ENCODE results near the gene XPO6. TPM values are rescaled to one million over a fixed set of nuclear protein-coding genes. Genes with fewer than 3 reads are reported as not detected.

The XPO6 gene
- polyA plus RNA-seq, 1 donor from 2014 or later = 104 TPM

DNA sequence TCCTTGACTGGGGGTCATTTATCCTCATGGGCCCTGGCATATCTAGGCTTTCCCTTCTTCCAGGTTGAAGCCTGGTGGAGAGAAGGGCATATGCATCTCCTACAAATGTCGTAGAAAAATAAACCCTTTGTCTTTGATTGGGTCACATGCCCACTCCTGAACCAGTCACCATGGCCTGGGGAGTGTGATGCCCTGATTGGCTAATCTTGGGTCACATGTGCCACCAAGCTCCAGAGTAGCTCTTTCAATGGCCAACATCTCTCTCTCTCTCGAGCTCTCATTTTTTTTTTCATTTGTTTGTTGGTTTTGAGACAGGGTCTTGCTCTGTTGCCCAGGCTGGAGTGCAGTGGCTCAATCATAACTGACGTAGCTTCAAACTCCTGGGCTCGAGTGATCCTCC lies 5.6 kb upstream of the XPO6 start:
- no peaks in the 10 kb centered on the region for H4K20me1 ChIP-seq (ENCODE audit: insufficient read depth)
- H3K9me2 ChIP-seq (ENCODE audit: insufficient read depth, low read length) = no peaks in the 10 kb centered on the region
- H3K4me2 ChIP-seq (ENCODE audit: low read length) = no peak overlapping the region
- no peak overlapping the region for H3K9ac ChIP-seq (ENCODE audit: low read length)
- TF ChIP-seq POLR2AphosphoS5 (IDR thresholded peaks at IDR 0.05) (no peak), MXI1 (conservative IDR thresholded peaks at IDR 0.05; ENCODE audit: poor library complexity, severe bottlenecking) (no peak), TAF1 (IDR thresholded peaks at IDR 0.05; ENCODE audit: low read depth) (no peak), EP300 (conservative IDR thresholded peaks at IDR 0.05; ENCODE audit: poor library complexity, severe bottlenecking) (no peak), RAD21 (conservative IDR thresholded peaks at IDR 0.05) (no peak), SMC3 (conservative IDR thresholded peaks at IDR 0.05; ENCODE audit: poor library complexity) (no peak), EZH2 (IDR thresholded peaks at IDR 0.05; ENCODE audit: borderline replicate concordance, insufficient read depth, low read length, poor library complexity, severe bottlenecking) (no peak)
- TF ChIP-seq, protein P1, sequence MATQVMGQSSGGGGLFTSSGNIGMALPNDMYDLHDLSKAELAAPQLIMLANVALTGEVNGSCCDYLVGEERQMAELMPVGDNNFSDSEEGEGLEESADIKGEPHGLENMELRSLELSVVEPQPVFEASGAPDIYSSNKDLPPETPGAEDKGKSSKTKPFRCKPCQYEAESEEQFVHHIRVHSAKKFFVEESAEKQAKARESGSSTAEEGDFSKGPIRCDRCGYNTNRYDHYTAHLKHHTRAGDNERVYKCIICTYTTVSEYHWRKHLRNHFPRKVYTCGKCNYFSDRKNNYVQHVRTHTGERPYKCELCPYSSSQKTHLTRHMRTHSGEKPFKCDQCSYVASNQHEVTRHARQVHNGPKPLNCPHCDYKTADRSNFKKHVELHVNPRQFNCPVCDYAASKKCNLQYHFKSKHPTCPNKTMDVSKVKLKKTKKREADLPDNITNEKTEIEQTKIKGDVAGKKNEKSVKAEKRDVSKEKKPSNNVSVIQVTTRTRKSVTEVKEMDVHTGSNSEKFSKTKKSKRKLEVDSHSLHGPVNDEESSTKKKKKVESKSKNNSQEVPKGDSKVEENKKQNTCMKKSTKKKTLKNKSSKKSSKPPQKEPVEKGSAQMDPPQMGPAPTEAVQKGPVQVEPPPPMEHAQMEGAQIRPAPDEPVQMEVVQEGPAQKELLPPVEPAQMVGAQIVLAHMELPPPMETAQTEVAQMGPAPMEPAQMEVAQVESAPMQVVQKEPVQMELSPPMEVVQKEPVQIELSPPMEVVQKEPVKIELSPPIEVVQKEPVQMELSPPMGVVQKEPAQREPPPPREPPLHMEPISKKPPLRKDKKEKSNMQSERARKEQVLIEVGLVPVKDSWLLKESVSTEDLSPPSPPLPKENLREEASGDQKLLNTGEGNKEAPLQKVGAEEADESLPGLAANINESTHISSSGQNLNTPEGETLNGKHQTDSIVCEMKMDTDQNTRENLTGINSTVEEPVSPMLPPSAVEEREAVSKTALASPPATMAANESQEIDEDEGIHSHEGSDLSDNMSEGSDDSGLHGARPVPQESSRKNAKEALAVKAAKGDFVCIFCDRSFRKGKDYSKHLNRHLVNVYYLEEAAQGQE (IDR thresholded peaks at IDR 0.05; ENCODE audit: borderline replicate concordance) = no peak
- TF ChIP-seq, protein P2, sequence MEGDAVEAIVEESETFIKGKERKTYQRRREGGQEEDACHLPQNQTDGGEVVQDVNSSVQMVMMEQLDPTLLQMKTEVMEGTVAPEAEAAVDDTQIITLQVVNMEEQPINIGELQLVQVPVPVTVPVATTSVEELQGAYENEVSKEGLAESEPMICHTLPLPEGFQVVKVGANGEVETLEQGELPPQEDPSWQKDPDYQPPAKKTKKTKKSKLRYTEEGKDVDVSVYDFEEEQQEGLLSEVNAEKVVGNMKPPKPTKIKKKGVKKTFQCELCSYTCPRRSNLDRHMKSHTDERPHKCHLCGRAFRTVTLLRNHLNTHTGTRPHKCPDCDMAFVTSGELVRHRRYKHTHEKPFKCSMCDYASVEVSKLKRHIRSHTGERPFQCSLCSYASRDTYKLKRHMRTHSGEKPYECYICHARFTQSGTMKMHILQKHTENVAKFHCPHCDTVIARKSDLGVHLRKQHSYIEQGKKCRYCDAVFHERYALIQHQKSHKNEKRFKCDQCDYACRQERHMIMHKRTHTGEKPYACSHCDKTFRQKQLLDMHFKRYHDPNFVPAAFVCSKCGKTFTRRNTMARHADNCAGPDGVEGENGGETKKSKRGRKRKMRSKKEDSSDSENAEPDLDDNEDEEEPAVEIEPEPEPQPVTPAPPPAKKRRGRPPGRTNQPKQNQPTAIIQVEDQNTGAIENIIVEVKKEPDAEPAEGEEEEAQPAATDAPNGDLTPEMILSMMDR (IDR thresholded peaks at IDR 0.05; ENCODE audit: poor library complexity, severe bottlenecking) = no peak
- no peak overlapping the region for H3K27ac ChIP-seq (ENCODE audit: low read length)
- H3K9me3 ChIP-seq (ENCODE audit: low read length) = no peaks in the 10 kb centered on the region
- no peaks in the 10 kb centered on the region for H3K36me3 ChIP-seq (ENCODE audit: insufficient read depth, low read length)
- no peaks in the 10 kb centered on the region for H3K79me2 ChIP-seq (replicated peaks; ENCODE audit: insufficient read depth, low read length)
- no peaks in the 10 kb centered on the region for H3K27me3 ChIP-seq (ENCODE audit: insufficient read depth, low read depth, low read length)
- H3F3A ChIP-seq (ENCODE audit: insufficient read depth, low read length, poor library complexity, severe bottlenecking) = no peaks in the 10 kb centered on the region
- H3K4me3 ChIP-seq (ENCODE audit: low read length) = no peak overlapping the region
- H2AFZ ChIP-seq (ENCODE audit: low read depth, low read length) = no peak overlapping the region

DNA sequence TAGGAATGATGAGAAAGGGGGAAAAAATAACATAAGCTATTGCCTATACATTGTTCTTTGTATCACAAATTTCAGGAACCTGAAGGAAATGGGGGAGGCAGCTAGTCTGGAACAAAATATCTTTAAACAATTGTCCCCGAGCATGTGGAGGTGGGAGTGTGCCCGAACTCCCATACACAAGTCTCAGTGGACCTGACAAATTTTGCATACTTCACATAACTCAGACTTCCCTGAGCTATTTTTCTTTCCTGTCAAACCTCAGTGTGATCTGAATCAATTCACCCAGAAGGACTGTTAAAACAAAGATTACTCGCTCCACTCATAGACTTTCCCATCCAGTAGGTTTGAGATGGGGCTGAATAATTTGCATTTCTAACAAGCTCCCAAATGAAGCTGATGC lies 1.6 kb upstream of the XPO6 start:
- H4K20me1 ChIP-seq (ENCODE audit: insufficient read depth) = peaks cover 9% of the 10 kb centered on the region
- no peaks in the 10 kb centered on the region for H3K36me3 ChIP-seq (ENCODE audit: insufficient read depth, low read length)
- no peak overlapping the region for H2AFZ ChIP-seq (ENCODE audit: low read depth, low read length)
- peaks cover 30% of the 10 kb centered on the region for H3K79me2 ChIP-seq (replicated peaks; ENCODE audit: insufficient read depth, low read length)
- H3K4me3 ChIP-seq (ENCODE audit: low read length) = no peak overlapping the region
- H3F3A ChIP-seq (ENCODE audit: insufficient read depth, low read length, poor library complexity, severe bottlenecking) = no peaks in the 10 kb centered on the region
- TF ChIP-seq SMC3 (conservative IDR thresholded peaks at IDR 0.05; ENCODE audit: poor library complexity) = no peak
- no peak for TF ChIP-seq EZH2 (IDR thresholded peaks at IDR 0.05; ENCODE audit: borderline replicate concordance, insufficient read depth, low read length, poor library complexity, severe bottlenecking)
- TF ChIP-seq, protein P1 (IDR thresholded peaks at IDR 0.05; ENCODE audit: borderline replicate concordance) = no peak
- TF ChIP-seq TAF1 (IDR thresholded peaks at IDR 0.05; ENCODE audit: low read depth) = no peak
- TF ChIP-seq, protein P2 (IDR thresholded peaks at IDR 0.05; ENCODE audit: poor library complexity, severe bottlenecking) = no peak
- TF ChIP-seq MXI1 (conservative IDR thresholded peaks at IDR 0.05; ENCODE audit: poor library complexity, severe bottlenecking) = no peak
- no peak for TF ChIP-seq EP300 (conservative IDR thresholded peaks at IDR 0.05; ENCODE audit: poor library complexity, severe bottlenecking)
- no peak for TF ChIP-seq RAD21 (conservative IDR thresholded peaks at IDR 0.05)
- TF ChIP-seq POLR2AphosphoS5 (IDR thresholded peaks at IDR 0.05) = no peak
- H3K9me2 ChIP-seq (ENCODE audit: insufficient read depth, low read length) = no peaks in the 10 kb centered on the region
- no peaks in the 10 kb centered on the region for H3K9me3 ChIP-seq (ENCODE audit: low read length)
- no peak overlapping the region for H3K4me2 ChIP-seq (ENCODE audit: low read length)
- no peak overlapping the region for H3K9ac ChIP-seq (ENCODE audit: low read length)
- no peaks in the 10 kb centered on the region for H3K27me3 ChIP-seq (ENCODE audit: insufficient read depth, low read depth, low read length)
- H3K27ac ChIP-seq (ENCODE audit: low read length) = no peak overlapping the region
